Hematopoietic multipotent progenitor cell (in vitro differentiated cells): ENCODE measurements around the gene JAK1. TPM values are rescaled to one million over a fixed set of nuclear protein-coding genes. Genes with fewer than 3 reads are reported as not detected.
"Not testable (repeated sequence)": the region's sequence is repeated elsewhere in the genome, so short reads cannot be mapped to it uniquely, and the experiment has no call there.

Source experiments
- DNase-seq, 3 donors: peaks; one replicate each; pipeline ENCODE4 v3.0.0-alpha.2; 2011 to 2015; ENCODE audit warnings: low read depth in 2 of 3, low spot score in 2 of 3
- total RNA-seq: library from RNA; depleted of rRNA; stranded (reverse); fragments of >200 nt; gene quantifications from one replicate; pipeline ENCODE4 v1.2.3, GENCODE V29; 2012

Gene JAK1
- total RNA-seq, 1 donor: 80.2 TPM

- no peak for DNase-seq
These were observed 40.8 kb downstream of the JAK1 start for GRCh38 chr1:64925594-64925993.

GRCh38 chr1:64923294-64923718, 43.0 kb downstream of the JAK1 start:
- DNase-seq: no peak

- no peak for DNase-seq
These were observed 44.0 kb downstream of the JAK1 start for GRCh38 chr1:64922336-64922735.

- no peak for DNase-seq
These were observed 44.6 kb downstream of the JAK1 start for GRCh38 chr1:64921771-64922170.

GRCh38 chr1:64920941-64921589, 45.3 kb downstream of the JAK1 start:
- no peak for DNase-seq

- not testable (repeated sequence) for DNase-seq
These were observed 47.2 kb downstream of the JAK1 start for GRCh38 chr1:64919120-64919519.

- DNase-seq: no peak
These were observed 48.4 kb downstream of the JAK1 start for GRCh38 chr1:64917907-64918306.

GRCh38 chr1:64917328-64917861, 49.0 kb downstream of the JAK1 start:
- DNase-seq: peak in 1 of 3 donors; percentile 13

- no peak for DNase-seq
These were observed 50.7 kb downstream of the JAK1 start for GRCh38 chr1:64915381-64916274.

- DNase-seq: no peak
These were observed 52.9 kb downstream of the JAK1 start for GRCh38 chr1:64913361-64914015.

GRCh38 chr1:64912191-64912590, 54.2 kb downstream of the JAK1 start:
- DNase-seq: no peak

GRCh38 chr1:64911326-64911725, 55.0 kb downstream of the JAK1 start:
- no peak for DNase-seq

GRCh38 chr1:64909031-64909430, 57.3 kb downstream of the JAK1 start:
- DNase-seq: no peak

GRCh38 chr1:64908575-64908974, 57.8 kb downstream of the JAK1 start:
- DNase-seq: no peak

GRCh38 chr1:64906447-64906846, 59.9 kb downstream of the JAK1 start:
- no peak for DNase-seq

- no peak for DNase-seq
These were observed 62.8 kb downstream of the JAK1 start for GRCh38 chr1:64903593-64903992.

- DNase-seq: no peak
These were observed 64.7 kb downstream of the JAK1 start for GRCh38 chr1:64901663-64902062.

GRCh38 chr1:64900916-64901315, 65.4 kb downstream of the JAK1 start:
- DNase-seq: no peak

- DNase-seq: peak in 1 of 3 donors; percentile 55
These were observed 68.1 kb downstream of the JAK1 start for GRCh38 chr1:64898107-64898861.

- DNase-seq: no peak
These were observed 69.8 kb downstream of the JAK1 start for GRCh38 chr1:64896551-64896950.
